Esophagus muscularis mucosa (tissue), 3 donors: ENCODE results near the gene PSMB7.

Source experiments
- CTCF ChIP-seq, 3 experiments: fragments of 200-600 bp in 2 of 3; fragments of 450-650 bp in 1 of 3; sonication (generic) in 2 of 3; IDR thresholded peaks; one replicate each; pipeline ENCODE4 v1.5.1; 2017 to 2019; ENCODE audit warnings: antibody characterized with exemption in 3 of 3, mild to moderate bottlenecking in 2 of 3, moderate library complexity in 1 of 3
- POLR2AphosphoS5 ChIP-seq, 2 donors: sonication (generic); formaldehyde crosslinking; IDR thresholded peaks; one replicate each; pipeline ENCODE4 v1.6.1; 2017; ENCODE audit warnings: antibody characterized with exemption in 2 of 2

- no peak for TF ChIP-seq CTCF (IDR thresholded peaks at IDR 0.05)
- TF ChIP-seq POLR2AphosphoS5 (IDR thresholded peaks at IDR 0.05) = no peak
Measured at GRCh38 chr9:124363326-124364096, 51.7 kb downstream of the PSMB7 start.
